ENCODE data around the gene LLGL2.

GRCh38 chr17:75511270-75511609 lies 14.3 kb upstream of the LLGL2 start:
- no peak for TF ChIP-seq POLR2A (IDR thresholded peaks at IDR 0.05)
- no peak for TF ChIP-seq CTCF (IDR thresholded peaks at IDR 0.05 in 4 of 5, conservative IDR thresholded peaks at IDR 0.05 in 1 of 5)
